Measurements from ENCODE around the gene NIPAL3. TPM values are rescaled to one million over a fixed set of nuclear protein-coding genes. Genes with fewer than 3 reads are reported as not detected.

Gene NIPAL3
- 6.6 TPM for polyA plus RNA-seq (2013, experiment 1 of 2)
- polyA plus RNA-seq (2013, experiment 2 of 2): 6.5 TPM

GRCh38 chr1:24415334-24415909, at the start of gene NIPAL3:
NIPAL3 (plus strand) TSS chr1:24415802; CDS start chr1:24419548, 3,746 bp downstream.
- Histone ChIP-seq H3K9me3 (replicated peaks in 1 of 2; ENCODE audit: control insufficient read depth in 2 of 2, insufficient read depth in 1 of 2, low read depth in 1 of 2, low read length in 2 of 2) (no peaks in the 10 kb centered on the region), H3K18ac (ENCODE audit: low read length) (peak within 1 kb of the TSS; percentile 17), H3K4me1 (ENCODE audit: control insufficient read depth in 2 of 2, insufficient read depth in 1 of 2, low read depth in 1 of 2, low read length in 2 of 2) (peaks cover 0 to 11% of the 10 kb centered on the region in 2 donors), H4K91ac (ENCODE audit: low read depth, low read length, poor library complexity) (no peak within 1 kb of the TSS), H3K27ac (replicated peaks; ENCODE audit: low read length) (no peak within 1 kb of the TSS), H3K14ac (ENCODE audit: low read length) (no peak within 1 kb of the TSS), H3K4me3 (ENCODE audit: low read length in 2 of 2) (peak within 1 kb of the TSS; percentile 51 to 83), H2AK5ac (ENCODE audit: low read depth, low read length) (no peak within 1 kb of the TSS), H4K8ac (ENCODE audit: low read depth, low read length) (no peak within 1 kb of the TSS), H2BK120ac (ENCODE audit: low read depth, low read length) (no peak within 1 kb of the TSS), H2BK12ac (ENCODE audit: low read length) (no peak within 1 kb of the TSS), H2BK15ac (ENCODE audit: low read length) (no peak within 1 kb of the TSS), H2BK5ac (ENCODE audit: low read length) (no peak within 1 kb of the TSS), H3K9ac (ENCODE audit: low read depth, low read length, poor library complexity) (peak within 1 kb of the TSS; percentile 51), H3K36me3 (replicated peaks in 1 of 2; ENCODE audit: control insufficient read depth in 2 of 2, insufficient read depth in 2 of 2, low read length in 2 of 2) (no peaks in the 10 kb centered on the region), H3K4me2 (ENCODE audit: insufficient read depth, low read length, poor library complexity, severe bottlenecking) (peak within 1 kb of the TSS; percentile 75), H2AFZ (ENCODE audit: low read length) (peak within 1 kb of the TSS; percentile 87), H3K4ac (ENCODE audit: low read length) (no peak within 1 kb of the TSS), H3K27me3 (ENCODE audit: control insufficient read depth in 3 of 3, insufficient read depth in 3 of 3, low read depth in 1 of 3, low read length in 3 of 3) (peaks cover 0 to 49% (median 2%) of the 10 kb centered on the region in 3 experiments), H3K79me1 (ENCODE audit: low read depth, low read length) (peaks cover 4% of the 10 kb centered on the region), H3K23ac (ENCODE audit: low read depth, low read length, poor library complexity) (peak within 1 kb of the TSS; percentile 25)
- DNase-seq (ENCODE audit: low spot score): peak; percentile 99
- no CpG with 5 or more reads among the region's 28 CpGs for WGBS, 2 donors (ENCODE audit: extremely low coverage in 2 of 2, insufficient read length in 2 of 2, insufficient replicate concordance in 1 of 2)

GRCh38 chr1:24366707-24367106, 48.9 kb upstream of the NIPAL3 start:
- H3K14ac ChIP-seq (ENCODE audit: low read length): no peak overlapping the region

GRCh38 chr1:24369199-24369598, 46.4 kb upstream of the NIPAL3 start:
- Histone ChIP-seq H3K27me3 (ENCODE audit: control insufficient read depth in 3 of 3, insufficient read depth in 3 of 3, low read depth in 1 of 3, low read length in 3 of 3) (peaks cover 0 to 7% (median 0%) of the 10 kb centered on the region in 3 experiments), H3K4me3 (ENCODE audit: low read length in 2 of 2) (no peak overlapping the region), H4K91ac (ENCODE audit: low read depth, low read length, poor library complexity) (no peak overlapping the region), H3K36me3 (replicated peaks in 1 of 2; ENCODE audit: control insufficient read depth in 2 of 2, insufficient read depth in 2 of 2, low read length in 2 of 2) (no peaks in the 10 kb centered on the region), H3K79me1 (ENCODE audit: low read depth, low read length) (no peaks in the 10 kb centered on the region), H4K8ac (ENCODE audit: low read depth, low read length) (no peak overlapping the region), H3K4me2 (ENCODE audit: insufficient read depth, low read length, poor library complexity, severe bottlenecking) (no peak overlapping the region), H2AFZ (ENCODE audit: low read length) (no peak overlapping the region), H2BK15ac (ENCODE audit: low read length) (no peak overlapping the region), H2AK5ac (ENCODE audit: low read depth, low read length) (no peak overlapping the region), H3K14ac (ENCODE audit: low read length) (no peak overlapping the region), H2BK120ac (ENCODE audit: low read depth, low read length) (no peak overlapping the region), H3K9me3 (replicated peaks in 1 of 2; ENCODE audit: control insufficient read depth in 2 of 2, insufficient read depth in 1 of 2, low read depth in 1 of 2, low read length in 2 of 2) (no peaks in the 10 kb centered on the region), H3K4ac (ENCODE audit: low read length) (no peak overlapping the region), H3K4me1 (ENCODE audit: control insufficient read depth in 2 of 2, insufficient read depth in 1 of 2, low read depth in 1 of 2, low read length in 2 of 2) (peaks cover 0 to 25% of the 10 kb centered on the region in 2 donors), H2BK5ac (ENCODE audit: low read length) (no peak overlapping the region), H3K23ac (ENCODE audit: low read depth, low read length, poor library complexity) (no peak overlapping the region), H3K9ac (ENCODE audit: low read depth, low read length, poor library complexity) (no peak overlapping the region), H3K27ac (replicated peaks; ENCODE audit: low read length) (no peak overlapping the region), H3K18ac (ENCODE audit: low read length) (no peak overlapping the region), H2BK12ac (ENCODE audit: low read length) (no peak overlapping the region)
- DNase-seq (ENCODE audit: low spot score): no peak
- no CpG with 5 or more reads among the region's 4 CpGs for WGBS, 2 donors (ENCODE audit: extremely low coverage in 2 of 2, insufficient read length in 2 of 2, insufficient replicate concordance in 1 of 2)

More at GRCh38 chr1:24366707-24367106, 48.9 kb upstream of the NIPAL3 start:
- H3K23ac ChIP-seq (ENCODE audit: low read depth, low read length, poor library complexity): no peak overlapping the region
- H2BK5ac ChIP-seq (ENCODE audit: low read length): no peak overlapping the region
- no peaks in the 10 kb centered on the region for H3K79me1 ChIP-seq (ENCODE audit: low read depth, low read length)
- no peak for DNase-seq (ENCODE audit: low spot score)
- no peak overlapping the region for H2BK120ac ChIP-seq (ENCODE audit: low read depth, low read length)
- H3K27me3 ChIP-seq (ENCODE audit: control insufficient read depth in 3 of 3, insufficient read depth in 3 of 3, low read depth in 1 of 3, low read length in 3 of 3): peaks cover 0 to 7% (median 0%) of the 10 kb centered on the region in 3 experiments
- no peaks in the 10 kb centered on the region for H3K36me3 ChIP-seq (replicated peaks in 1 of 2; ENCODE audit: control insufficient read depth in 2 of 2, insufficient read depth in 2 of 2, low read length in 2 of 2)
- H4K8ac ChIP-seq (ENCODE audit: low read depth, low read length): no peak overlapping the region
- H3K4me1 ChIP-seq (ENCODE audit: control insufficient read depth in 2 of 2, insufficient read depth in 1 of 2, low read depth in 1 of 2, low read length in 2 of 2): peaks cover 0 to 15% of the 10 kb centered on the region in 2 donors
- no peak overlapping the region for H3K4me3 ChIP-seq (ENCODE audit: low read length in 2 of 2)
- no peak overlapping the region for H3K4me2 ChIP-seq (ENCODE audit: insufficient read depth, low read length, poor library complexity, severe bottlenecking)
- H2AFZ ChIP-seq (ENCODE audit: low read length): no peak overlapping the region
- no peak overlapping the region for H3K18ac ChIP-seq (ENCODE audit: low read length)
- no peak overlapping the region for H3K4ac ChIP-seq (ENCODE audit: low read length)
- H2AK5ac ChIP-seq (ENCODE audit: low read depth, low read length): no peak overlapping the region
- H3K9me3 ChIP-seq (replicated peaks in 1 of 2; ENCODE audit: control insufficient read depth in 2 of 2, insufficient read depth in 1 of 2, low read depth in 1 of 2, low read length in 2 of 2): no peaks in the 10 kb centered on the region
- H3K9ac ChIP-seq (ENCODE audit: low read depth, low read length, poor library complexity): no peak overlapping the region
- no CpG with 5 or more reads among the region's 9 CpGs for WGBS, 2 donors (ENCODE audit: extremely low coverage in 2 of 2, insufficient read length in 2 of 2, insufficient replicate concordance in 1 of 2)
- no peak overlapping the region for H3K27ac ChIP-seq (replicated peaks; ENCODE audit: low read length)
- H2BK12ac ChIP-seq (ENCODE audit: low read length): no peak overlapping the region
- no peak overlapping the region for H2BK15ac ChIP-seq (ENCODE audit: low read length)
- H4K91ac ChIP-seq (ENCODE audit: low read depth, low read length, poor library complexity): no peak overlapping the region

- Histone ChIP-seq H3K4ac (ENCODE audit: low read length) (no peak overlapping the region), H2AFZ (ENCODE audit: low read length) (no peak overlapping the region), H2BK12ac (ENCODE audit: low read length) (no peak overlapping the region), H4K91ac (ENCODE audit: low read depth, low read length, poor library complexity) (no peak overlapping the region), H4K8ac (ENCODE audit: low read depth, low read length) (no peak overlapping the region), H2BK15ac (ENCODE audit: low read length) (no peak overlapping the region), H3K23ac (ENCODE audit: low read depth, low read length, poor library complexity) (no peak overlapping the region), H3K4me2 (ENCODE audit: insufficient read depth, low read length, poor library complexity, severe bottlenecking) (no peak overlapping the region), H2AK5ac (ENCODE audit: low read depth, low read length) (no peak overlapping the region), H3K4me3 (ENCODE audit: low read length in 2 of 2) (no peak overlapping the region), H3K9ac (ENCODE audit: low read depth, low read length, poor library complexity) (no peak overlapping the region), H3K4me1 (ENCODE audit: control insufficient read depth in 2 of 2, insufficient read depth in 1 of 2, low read depth in 1 of 2, low read length in 2 of 2) (peaks cover 0 to 21% of the 10 kb centered on the region in 2 donors), H2BK5ac (ENCODE audit: low read length) (no peak overlapping the region), H3K79me1 (ENCODE audit: low read depth, low read length) (no peaks in the 10 kb centered on the region), H2BK120ac (ENCODE audit: low read depth, low read length) (no peak overlapping the region), H3K36me3 (replicated peaks in 1 of 2; ENCODE audit: control insufficient read depth in 2 of 2, insufficient read depth in 2 of 2, low read length in 2 of 2) (no peaks in the 10 kb centered on the region), H3K18ac (ENCODE audit: low read length) (no peak overlapping the region), H3K14ac (ENCODE audit: low read length) (no peak overlapping the region), H3K9me3 (replicated peaks in 1 of 2; ENCODE audit: control insufficient read depth in 2 of 2, insufficient read depth in 1 of 2, low read depth in 1 of 2, low read length in 2 of 2) (no peaks in the 10 kb centered on the region), H3K27ac (replicated peaks; ENCODE audit: low read length) (no peak overlapping the region), H3K27me3 (ENCODE audit: control insufficient read depth in 3 of 3, insufficient read depth in 3 of 3, low read depth in 1 of 3, low read length in 3 of 3) (peaks cover 0 to 2% (median 0%) of the 10 kb centered on the region in 3 experiments)
- DNase-seq (ENCODE audit: low spot score): no peak
- no CpG with 5 or more reads among the region's 4 CpGs for WGBS, 2 donors (ENCODE audit: extremely low coverage in 2 of 2, insufficient read length in 2 of 2, insufficient replicate concordance in 1 of 2)
These were observed 45.8 kb upstream of the NIPAL3 start for GRCh38 chr1:24369801-24370200.
